Panc1 (cell line): ENCODE data around the gene B4GALT1. TPM values are rescaled to one million over a fixed set of nuclear protein-coding genes. Genes with fewer than 3 reads are reported as not detected.

ENCODE experiments used
- ATAC-seq: fragments of 200-7000 bp; cut with Tn5 transposase; 2 replicates; pipeline ENCODE4 v1.9.1; 2020; ENCODE audit warnings: mild to moderate bottlenecking, moderate library complexity
- BruUV-seq: library from RNA; stranded (reverse); fragments of 400-500 nt; replicated peaks from 2 replicates; lab custom pipeline; 2021; lab: Mats Ljungman, UMichigan
- CTCF ChIA-PET: fragments of 300-600 bp; sonication (Branson Sonifier 250); formaldehyde crosslinking; loops from one replicate; lab custom pipeline; 2022; ENCODE audit warnings: antibody characterized with exemption; lab: Charles Lee
- POLR2A ChIA-PET: fragments of 300-600 bp; sonication (Branson Sonifier 250); formaldehyde crosslinking; loops from one replicate; lab custom pipeline; 2022; ENCODE audit warnings: antibody characterized with exemption; lab: Charles Lee
- DNase-seq: peaks from one replicate; pipeline ENCODE4 v3.0.0-alpha.2; 2010; ENCODE audit warnings: low read depth, low spot score
- H3K27ac ChIP-seq: 2 replicates; pipeline ENCODE4 v1.5.1; 2011; ENCODE audit warnings: mild to moderate bottlenecking, low read length, inconsistent platforms
- H3K27me3 ChIP-seq: fragments of 200-500 bp; sonication (Bioruptor generic); 2 replicates; pipeline ENCODE4 v1.6.0; 2014; ENCODE audit warnings: low read length, inconsistent platforms; ENCODE audit not compliant: control insufficient read depth, insufficient read depth
- H3K36me3 ChIP-seq: fragments of 200-500 bp; sonication (Bioruptor generic); 2 replicates; pipeline ENCODE4 v1.5.1; 2014; ENCODE audit warnings: inconsistent platforms, mild to moderate bottlenecking, low read length, moderate library complexity; ENCODE audit not compliant: control insufficient read depth, insufficient read depth
- H3K4me1 ChIP-seq: 2 replicates; pipeline ENCODE4 v1.5.1; 2011; ENCODE audit warnings: inconsistent platforms, mild to moderate bottlenecking, low read length, moderate library complexity; ENCODE audit not compliant: control insufficient read depth, insufficient read depth
- H3K4me3 ChIP-seq, 2 experiments: 2 replicates each; pipeline ENCODE4 v1.5.1; 2011 to 2012; ENCODE audit warnings: low read depth in 2 of 2, low read length in 2 of 2, mild to moderate bottlenecking in 2 of 2, inconsistent platforms in 1 of 2, moderate library complexity in 1 of 2
- H3K9me3 ChIP-seq: fragments of 200-500 bp; sonication (Bioruptor generic); 2 replicates; pipeline ENCODE4 v1.5.1; 2014; ENCODE audit warnings: low read depth, mild to moderate bottlenecking, inconsistent platforms, low read length, moderate library complexity; ENCODE audit not compliant: control insufficient read depth, insufficient read depth
- CTCF ChIP-seq: fragments of 450-650 bp; IDR thresholded peaks from 2 replicates; pipeline ENCODE4 v1.5.1; 2017; ENCODE audit warnings: mild to moderate bottlenecking
- POLR2AphosphoS5 ChIP-seq: IDR thresholded peaks from 2 replicates; pipeline ENCODE4 v1.6.1; 2012; ENCODE audit warnings: mild to moderate bottlenecking, low read depth, low read length, moderate library complexity
- REST ChIP-seq, 2 experiments: IDR thresholded peaks; 2 replicates each; pipeline ENCODE4 v1.6.1; 2011 to 2012; ENCODE audit warnings: low read depth in 2 of 2, control low read depth in 1 of 2, low read length in 1 of 2, mild to moderate bottlenecking in 1 of 2, moderate library complexity in 1 of 2; ENCODE audit not compliant: insufficient read depth in 1 of 2
- SIN3A ChIP-seq: IDR thresholded peaks from 2 replicates; pipeline ENCODE4 v1.6.1; 2012; ENCODE audit warnings: low read depth, mild to moderate bottlenecking, low read length, moderate library complexity, borderline replicate concordance; ENCODE audit not compliant: insufficient read depth
- TCF7L2 ChIP-seq: IDR thresholded peaks from 2 replicates; pipeline ENCODE4 v1.6.1; 2011; ENCODE audit warnings: mild to moderate bottlenecking, low read depth, low read length, inconsistent platforms
- in situ Hi-C: cut with HindIII; loops from 2 replicates; pipeline ENCODE4 v1.10.0; 2016; ENCODE audit warnings: low sequenced_read_pairs, low pct_unique_long_range_greater_than_20kb
- intact Hi-C: fragments of 100-400 bp; cut with micrococcal nuclease; formaldehyde crosslinking; loops from one replicate; pipeline ENCODE4 v1.10.0; 2022; ENCODE audit not compliant: unreplicated experiment
- total RNA-seq: library from RNA; stranded (reverse); gene quantifications from one replicate; pipeline ENCODE4 v1.2.1, GENCODE V29; 2021; ENCODE audit not compliant: unreplicated experiment

The B4GALT1 gene
- total RNA-seq, 1 experiment from 2014 or later = 57.4 TPM

- Histone ChIP-seq H3K9me3 (no peaks in the 10 kb centered on the region), H3K4me3 (peak overlapping the region; percentile 16 to 36; a peak in 2 of 4 replicates), H3K36me3 (no peaks in the 10 kb centered on the region), H3K27me3 (no peaks in the 10 kb centered on the region), H3K27ac (peak overlapping the region; percentile 36; the same call in 1 of the 2 replicates), H3K4me1 (peaks cover 10% of the 10 kb centered on the region; the same call in 1 of the 2 replicates)
- TF ChIP-seq CTCF (peak; percentile 85), SIN3A (no peak)
- peak; percentile 53 for DNase-seq
- intact Hi-C loops (loop anchor here (1.0 to 5.0 kb wide), 2 partner anchors 91 to 144 kb away; no protein-coding TSS in a partner anchor), in situ Hi-C loops (no loop called here)
- POLR2A ChIA-PET = no interaction called here
- BruUV-seq = no TSS peak
- peak; percentile 68 for ATAC-seq
- CTCF ChIA-PET = no interaction called here
These were observed 85.8 kb downstream of the B4GALT1 start for GRCh38 chr9:33081128-33081851.

GRCh38 chr9:33080534-33080933 lies 86.6 kb downstream of the B4GALT1 start:
- H3K27me3 ChIP-seq = no peaks in the 10 kb centered on the region
- no peaks in the 10 kb centered on the region for H3K9me3 ChIP-seq
- BruUV-seq = no TSS peak
- TF ChIP-seq SIN3A (no peak), REST (IDR thresholded peaks at IDR 0.05; ENCODE audit: insufficient read depth in 1 of 2, low read depth in 2 of 2, low read length in 1 of 2) (no peak), TCF7L2 (no peak), CTCF (no peak), POLR2AphosphoS5 (no peak)
- no peak for ATAC-seq
- intact Hi-C loops = loop anchor here (5.0 kb wide), 1 partner anchor 92 kb away; no protein-coding TSS in a partner anchor
- no peak overlapping the region for H3K4me3 ChIP-seq
- no peak overlapping the region for H3K27ac ChIP-seq
- ChIA-PET CTCF (interaction anchor here (1.8 kb wide), 1 partner anchor 146 kb away, joined by 4 read pairs; no protein-coding TSS in a partner anchor), POLR2A (no interaction called here)
- peaks cover 11% of the 10 kb centered on the region; the same call in 1 of the 2 replicates for H3K4me1 ChIP-seq
- H3K36me3 ChIP-seq = no peaks in the 10 kb centered on the region; the same call in 1 of the 2 replicates
- in situ Hi-C loops = no loop called here
- no peak for DNase-seq
